Fibroblast of lung (primary cell): ENCODE results near the gene RERG. TPM values are rescaled to one million over a fixed set of nuclear protein-coding genes. Genes with fewer than 3 reads are reported as not detected.

ENCODE experiments used
- DNase-seq, 2 donors: peaks; one replicate each; pipeline versions ENCODE4 v3.0.0 to v3.0.0-alpha.2; 2010; ENCODE audit warnings: low read depth in 2 of 2
- H2AFZ ChIP-seq: 2 replicates; pipeline ENCODE4 v1.5.1; 2012; ENCODE audit warnings: low read length, control low read depth, inconsistent platforms
- H3K27ac ChIP-seq: 2 replicates; pipeline ENCODE4 v1.5.1; 2011; ENCODE audit warnings: low read length, control low read depth; ENCODE audit not compliant: insufficient read depth
- H3K27me3 ChIP-seq: 2 replicates; pipeline ENCODE4 v1.5.1; 2011; ENCODE audit warnings: mild to moderate bottlenecking, low read length; ENCODE audit not compliant: control insufficient read depth, insufficient read depth
- H3K36me3 ChIP-seq: 2 replicates; pipeline ENCODE4 v1.5.1; 2011; ENCODE audit warnings: low read length; ENCODE audit not compliant: control insufficient read depth, insufficient read depth
- H3K4me1 ChIP-seq: 2 replicates; pipeline ENCODE4 v1.5.1; 2011; ENCODE audit warnings: low read length; ENCODE audit not compliant: control insufficient read depth, insufficient read depth; ENCODE audit errors: extremely low read depth
- H3K4me2 ChIP-seq: 2 replicates; pipeline ENCODE4 v1.5.1; 2011; ENCODE audit warnings: low read length, control low read depth; ENCODE audit not compliant: insufficient read depth; ENCODE audit errors: extremely low read depth
- H3K4me3 ChIP-seq, 4 experiments: fragments of 200-600 bp in 1 of 4; sonication (generic) in 1 of 4; replicated peaks in 1 of 4; 2 replicates each; pipeline ENCODE4 v1.5.1; 2011 to 2016; ENCODE audit warnings: low read length in 4 of 4, low read depth in 3 of 4, mild to moderate bottlenecking in 3 of 4, control low read depth in 2 of 4, inconsistent platforms in 1 of 4, mixed read lengths in 1 of 4; ENCODE audit not compliant: insufficient read depth in 1 of 4; ENCODE audit errors: control extremely low read depth in 1 of 4
- H3K79me2 ChIP-seq: 2 replicates; pipeline ENCODE4 v1.5.1; 2012; ENCODE audit warnings: mild to moderate bottlenecking, low read length, inconsistent platforms; ENCODE audit not compliant: control insufficient read depth, insufficient read depth
- H3K9ac ChIP-seq: 2 replicates; pipeline ENCODE4 v1.5.1; 2011; ENCODE audit warnings: mild to moderate bottlenecking, low read length, control low read depth; ENCODE audit not compliant: insufficient read depth
- H3K9me3 ChIP-seq: 2 replicates; pipeline ENCODE4 v1.5.1; 2012; ENCODE audit warnings: low read depth, low read length; ENCODE audit not compliant: control insufficient read depth, insufficient read depth
- H4K20me1 ChIP-seq: 2 replicates; pipeline ENCODE4 v1.5.1; 2011; ENCODE audit warnings: low read length; ENCODE audit not compliant: control insufficient read depth, insufficient read depth; ENCODE audit errors: extremely low read depth
- CTCF ChIP-seq, 2 donors: IDR thresholded peaks in 1 of 2; conservative IDR thresholded peaks in 1 of 2; 1 replicate in 1 of 2; 2 replicates in 1 of 2; pipeline ENCODE4 v1.5.1; 2011 to 2012; ENCODE audit warnings: low read length in 2 of 2, control low read depth in 1 of 2, inconsistent platforms in 1 of 2, low read depth in 1 of 2, mild to moderate bottlenecking in 1 of 2
- EZH2 ChIP-seq: IDR thresholded peaks from 2 replicates; pipeline ENCODE4 v1.5.1; 2012; ENCODE audit warnings: low read length, control low read depth, mild to moderate bottlenecking; ENCODE audit errors: missing control alignments
- polyA plus RNA-seq, 2 donors: library from polyadenylated mRNA; depleted of rRNA in 1 of 2; stranded (reverse) in 1 of 2; unstranded in 1 of 2; fragments of >200 nt; gene quantifications; 2 replicates each; pipeline ENCODE4 v1.2.1, GENCODE V29; 2011 to 2012; ENCODE audit warnings: missing spikeins in 1 of 2
- total RNA-seq: library from RNA; depleted of rRNA; stranded (reverse); fragments of >200 nt; gene quantifications from 2 replicates; pipeline ENCODE4 v1.2.1, GENCODE V29; 2014

RERG gene
- total and polyA plus RNA-seq, 2 donors (not counting 1 experiment from before 2014, with no cell fraction given): 0.33 to 0.57 TPM

GRCh38 chr12:15205341-15206010 is 15.7 kb downstream of the RERG start:
- Histone ChIP-seq H3K79me2 (no peaks in the 10 kb centered on the region), H3K36me3 (no peaks in the 10 kb centered on the region), H3K4me2 (no peak overlapping the region), H3K9ac (no peak overlapping the region), H4K20me1 (no peaks in the 10 kb centered on the region), H3K27ac (no peak overlapping the region), H2AFZ (no peak overlapping the region), H3K9me3 (no peaks in the 10 kb centered on the region), H3K27me3 (no peaks in the 10 kb centered on the region), H3K4me1 (peaks cover 6% of the 10 kb centered on the region), H3K4me3 (no peak overlapping the region)
- TF ChIP-seq EZH2 (no peak), CTCF (conservative IDR thresholded peaks at IDR 0.05 in 1 of 2, IDR thresholded peaks at IDR 0.05 in 1 of 2; ENCODE audit: low read depth in 1 of 2, low read length in 2 of 2) (no peak)
- DNase-seq: no peak

GRCh38 chr12:15201456-15201855 is 19.8 kb downstream of the RERG start:
- Histone ChIP-seq H3K9ac (no peak overlapping the region), H3K36me3 (no peaks in the 10 kb centered on the region), H4K20me1 (no peaks in the 10 kb centered on the region), H3K27me3 (no peaks in the 10 kb centered on the region), H3K27ac (no peak overlapping the region), H3K4me1 (no peaks in the 10 kb centered on the region), H2AFZ (no peak overlapping the region), H3K4me3 (no peak overlapping the region), H3K9me3 (no peaks in the 10 kb centered on the region), H3K4me2 (no peak overlapping the region), H3K79me2 (no peaks in the 10 kb centered on the region)
- DNase-seq: no peak
- no peak for TF ChIP-seq CTCF (conservative IDR thresholded peaks at IDR 0.05 in 1 of 2, IDR thresholded peaks at IDR 0.05 in 1 of 2; ENCODE audit: low read depth in 1 of 2, low read length in 2 of 2)
- TF ChIP-seq EZH2: no peak

- Histone ChIP-seq H3K79me2 (no peaks in the 10 kb centered on the region), H3K27me3 (no peaks in the 10 kb centered on the region), H3K4me2 (no peak overlapping the region), H3K4me3 (no peak overlapping the region), H3K9me3 (no peaks in the 10 kb centered on the region), H3K9ac (no peak overlapping the region), H2AFZ (no peak overlapping the region), H3K36me3 (no peaks in the 10 kb centered on the region), H4K20me1 (no peaks in the 10 kb centered on the region), H3K4me1 (no peaks in the 10 kb centered on the region), H3K27ac (no peak overlapping the region)
- no peak for TF ChIP-seq EZH2
- TF ChIP-seq CTCF (conservative IDR thresholded peaks at IDR 0.05 in 1 of 2, IDR thresholded peaks at IDR 0.05 in 1 of 2; ENCODE audit: low read depth in 1 of 2, low read length in 2 of 2): no peak
- no peak for DNase-seq
Observed at GRCh38 chr12:15201056-15201455, 20.2 kb downstream of the RERG start.
